ENCODE data around the gene AP1G1. TPM values are rescaled to one million over a fixed set of nuclear protein-coding genes. Genes with fewer than 3 reads are reported as not detected.

AP1G1 gene
- polyA plus RNA-seq = 65.2 TPM
- long read RNA-seq, donor 1, partial matches to known transcripts = 5 of 5 reads
- long read RNA-seq, donor 1, other reads (novel, unspliced or antisense) = 0 of 5 reads
- long read RNA-seq, donor 2, full-length matches to known transcripts = 1 of 31 reads
- long read RNA-seq, donor 2, partial matches to known transcripts = 30 of 31 reads
- long read RNA-seq, donor 2, other reads (novel, unspliced or antisense) = 0 of 31 reads
- long read RNA-seq, donor 3 = 0 reads
- long read RNA-seq, donor 4 = 0 reads
- long read RNA-seq, donor 5, full-length matches to known transcripts = 4 of 4 reads
- long read RNA-seq, donor 5, partial matches to known transcripts = 0 of 4 reads
- long read RNA-seq, donor 5, other reads (novel, unspliced or antisense) = 0 of 4 reads
- long read RNA-seq, donor 6, full-length matches to known transcripts = 2 of 2 reads
- long read RNA-seq, donor 6, partial matches to known transcripts = 0 of 2 reads
- long read RNA-seq, donor 6, other reads (novel, unspliced or antisense) = 0 of 2 reads
- long read RNA-seq, donor 7, partial matches to known transcripts = 0 of 1 reads
- long read RNA-seq, donor 7, other reads (novel, unspliced or antisense) = 0 of 1 reads
- long read RNA-seq, donor 8, full-length matches to known transcripts = 3 of 14 reads
- long read RNA-seq, donor 8, partial matches to known transcripts = 11 of 14 reads
- long read RNA-seq, donor 8, other reads (novel, unspliced or antisense) = 0 of 14 reads
- long read RNA-seq, donor 9, full-length matches to known transcripts = 1 of 1 reads
- long read RNA-seq, donor 9, partial matches to known transcripts = 0 of 1 reads
- long read RNA-seq, donor 9, other reads (novel, unspliced or antisense) = 0 of 1 reads
- long read RNA-seq, donor 10, full-length matches to known transcripts = 2 of 2 reads
- long read RNA-seq, donor 10, partial matches to known transcripts = 0 of 2 reads
- long read RNA-seq, donor 10, other reads (novel, unspliced or antisense) = 0 of 2 reads
- long read RNA-seq, donor 11, full-length matches to known transcripts = 2 of 2 reads
- long read RNA-seq, donor 11, partial matches to known transcripts = 0 of 2 reads
- long read RNA-seq, donor 11, other reads (novel, unspliced or antisense) = 0 of 2 reads

DNA sequence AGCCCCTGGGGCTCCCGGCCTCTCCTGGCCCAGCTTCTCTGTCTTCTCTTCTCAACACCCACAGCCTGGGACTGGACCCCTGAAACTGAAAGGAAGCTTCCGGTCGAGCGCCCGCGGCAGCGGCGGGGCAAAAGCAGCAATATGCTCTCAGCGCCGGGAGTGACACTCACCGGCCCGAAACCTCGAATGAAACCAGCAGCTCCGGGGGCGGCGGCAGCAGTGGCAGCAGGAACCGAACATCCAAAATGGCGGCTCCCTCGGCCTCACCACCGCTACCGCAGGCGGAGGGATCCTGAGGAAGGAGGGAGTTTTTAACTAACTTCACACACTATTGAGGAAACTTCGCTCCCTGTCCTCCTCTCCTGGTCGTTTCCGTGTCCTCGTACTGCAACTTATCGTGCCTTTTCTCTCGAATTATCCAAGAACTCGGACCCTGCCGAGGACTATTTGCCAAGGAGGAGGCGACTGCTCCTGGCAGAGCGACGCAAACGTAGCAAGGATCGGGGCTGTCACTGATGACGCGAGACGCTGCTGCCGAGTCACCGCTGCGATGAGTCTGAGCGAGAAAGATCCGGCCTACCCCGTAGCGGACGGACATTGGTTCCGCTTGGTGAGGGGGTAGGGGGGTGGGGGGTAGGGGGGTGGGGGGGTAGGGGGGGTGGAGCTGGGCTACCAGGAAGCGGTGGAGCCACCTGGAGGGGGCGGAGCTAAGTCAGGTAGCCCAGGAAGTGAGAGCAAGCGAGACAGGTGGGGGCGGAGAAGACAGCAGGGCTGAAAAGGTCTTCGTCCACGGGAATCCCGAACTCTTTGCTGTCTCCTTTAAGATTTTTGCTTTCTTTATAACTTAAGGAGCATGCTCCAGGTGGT, at the start of gene AP1G1:
Gene AP1G1, minus strand, starts transcription at position 242 of the 867 bp plus-strand sequence. CDS start 19,355 bp downstream, outside the sequence.
- WGBS (ENCODE audit: insufficient coverage, low lambda C conversion rate) = no CpG with 5 or more reads among the region's 54 CpGs
- Histone ChIP-seq H3K4me3 (ENCODE audit: low read length) (peak within 1 kb of the TSS; percentile 100), H3K4me1 (ENCODE audit: control insufficient read depth, insufficient read depth, low read length) (peaks cover 10% of the 10 kb centered on the region)

DNA sequence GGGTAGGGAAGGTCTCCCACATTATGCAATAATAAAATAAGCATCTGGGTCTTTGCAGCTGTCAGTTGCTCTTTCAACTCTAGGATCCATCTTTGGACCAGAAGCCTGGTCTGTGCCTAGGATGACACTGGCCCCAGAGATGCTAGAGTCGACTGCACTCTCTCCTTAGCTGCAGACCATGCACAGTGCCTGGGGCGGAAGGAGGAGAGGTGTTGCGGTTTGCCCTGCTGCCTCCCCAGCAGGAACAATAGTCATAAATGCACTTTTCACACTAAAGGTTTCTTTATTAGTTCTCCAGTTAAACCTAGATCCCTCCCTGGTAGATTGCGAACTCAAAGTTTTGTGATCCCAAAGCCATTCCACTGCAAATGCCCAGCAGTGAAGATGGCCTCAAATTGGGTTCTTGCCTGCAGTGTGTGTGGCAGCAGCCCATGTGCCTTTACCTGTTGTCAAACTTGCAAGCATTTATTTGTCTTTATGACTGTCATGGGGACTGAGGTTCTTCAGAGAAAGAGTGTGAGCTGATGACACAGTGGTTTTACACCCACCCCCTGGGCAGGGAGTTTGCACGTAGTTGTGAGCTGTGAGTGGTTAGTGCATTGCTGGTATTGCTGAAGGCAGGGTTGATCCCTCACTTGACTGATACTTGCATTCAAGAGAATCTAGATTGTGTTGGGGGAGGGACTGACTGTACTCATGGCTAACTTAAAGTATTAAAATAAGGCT, 47.5 kb upstream of the AP1G1 start:
- 100% methylated on average over 1 of the region's 5 CpGs for WGBS (ENCODE audit: insufficient coverage, low lambda C conversion rate)
- H3K27ac ChIP-seq (ENCODE audit: low read length) = no peak overlapping the region
- no peak overlapping the region for H3K4me3 ChIP-seq (ENCODE audit: low read length)
- no peak for DNase-seq
- H3K27me3 ChIP-seq (ENCODE audit: control insufficient read depth, insufficient read depth, low read length) = no peaks in the 10 kb centered on the region
- no peaks in the 10 kb centered on the region for H3K9me3 ChIP-seq (ENCODE audit: control insufficient read depth, low read depth, low read length)
- peaks cover 6% of the 10 kb centered on the region for H3K4me1 ChIP-seq (ENCODE audit: control insufficient read depth, insufficient read depth, low read length)
- peaks cover 52% of the 10 kb centered on the region for H3K36me3 ChIP-seq (ENCODE audit: control insufficient read depth, insufficient read depth, low read length)

More for the DNA sequence above, at the start of gene AP1G1:
- Histone ChIP-seq H3K36me3 (ENCODE audit: control insufficient read depth, insufficient read depth, low read length) (peaks cover 5% of the 10 kb centered on the region), H3K27me3 (ENCODE audit: control insufficient read depth, insufficient read depth, low read length) (no peaks in the 10 kb centered on the region), H3K27ac (ENCODE audit: low read length) (peak within 1 kb of the TSS; percentile 100), H3K9me3 (ENCODE audit: control insufficient read depth, low read depth, low read length) (no peaks in the 10 kb centered on the region)
- DNase-seq = peak; percentile 98 to 99

DNA sequence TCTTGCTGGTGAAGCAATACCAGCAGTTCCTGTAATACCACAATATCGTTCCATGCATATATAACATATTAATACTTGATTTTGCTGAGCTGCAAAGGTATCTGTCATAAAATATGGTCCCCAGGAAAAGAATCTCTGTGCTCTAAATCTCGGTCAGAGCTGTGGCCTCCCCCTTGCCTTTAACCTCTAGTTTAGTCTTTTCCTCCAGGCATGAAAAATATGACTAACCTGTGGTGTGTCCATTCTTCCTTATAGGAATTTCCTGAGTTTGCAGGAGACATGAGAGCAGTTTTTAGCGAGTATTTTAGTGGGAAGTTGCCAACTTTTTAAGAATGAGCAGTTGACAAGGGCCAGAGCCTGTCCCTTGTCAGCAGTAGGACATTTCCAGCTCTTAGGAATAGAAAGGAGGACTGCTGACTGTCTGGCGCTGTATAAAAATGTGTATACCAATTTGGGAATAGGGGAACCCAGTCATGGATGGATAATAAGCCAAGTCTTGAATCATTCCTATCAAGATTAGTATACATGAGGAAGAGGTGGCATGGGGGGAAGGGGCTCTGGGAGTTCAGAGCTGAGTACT, 45.8 kb upstream of the AP1G1 start:
- no peaks in the 10 kb centered on the region for H3K9me3 ChIP-seq (ENCODE audit: control insufficient read depth, low read depth, low read length)
- no peaks in the 10 kb centered on the region for H3K27me3 ChIP-seq (ENCODE audit: control insufficient read depth, insufficient read depth, low read length)
- peaks cover 6% of the 10 kb centered on the region for H3K4me1 ChIP-seq (ENCODE audit: control insufficient read depth, insufficient read depth, low read length)
- H3K27ac ChIP-seq (ENCODE audit: low read length) = no peak overlapping the region
- no peak for DNase-seq
- H3K36me3 ChIP-seq (ENCODE audit: control insufficient read depth, insufficient read depth, low read length) = peaks cover 55% of the 10 kb centered on the region
- no peak overlapping the region for H3K4me3 ChIP-seq (ENCODE audit: low read length)
- no CpG with 5 or more reads among the region's 4 CpGs for WGBS (ENCODE audit: insufficient coverage, low lambda C conversion rate)

DNA sequence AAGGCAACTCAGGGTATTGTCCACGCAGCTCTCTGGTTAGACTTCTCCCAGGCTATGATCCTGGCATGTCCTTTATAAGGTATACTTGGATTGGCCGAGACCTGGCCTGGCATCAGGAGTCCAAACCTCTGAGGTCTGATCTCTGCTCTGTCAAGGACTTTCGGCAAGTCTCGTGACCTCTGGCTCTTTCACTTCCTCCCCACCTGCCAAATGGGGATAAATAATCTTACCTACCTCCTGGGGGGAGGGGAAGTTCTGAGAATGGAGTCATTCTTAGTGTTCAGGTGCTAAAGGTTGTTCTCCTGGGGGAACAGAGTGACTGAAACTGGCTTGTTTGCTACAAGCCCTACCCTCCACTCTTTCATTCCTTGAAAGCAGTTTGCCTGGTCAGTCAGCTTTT, 44.8 kb upstream of the AP1G1 start:
- Histone ChIP-seq H3K27ac (ENCODE audit: low read length) (no peak overlapping the region), H3K4me3 (ENCODE audit: low read length) (no peak overlapping the region), H3K9me3 (ENCODE audit: control insufficient read depth, low read depth, low read length) (no peaks in the 10 kb centered on the region), H3K27me3 (ENCODE audit: control insufficient read depth, insufficient read depth, low read length) (no peaks in the 10 kb centered on the region), H3K4me1 (ENCODE audit: control insufficient read depth, insufficient read depth, low read length) (peaks cover 4% of the 10 kb centered on the region), H3K36me3 (ENCODE audit: control insufficient read depth, insufficient read depth, low read length) (peaks cover 62% of the 10 kb centered on the region)
- DNase-seq = peak; percentile 24 to 60
- WGBS (ENCODE audit: insufficient coverage, low lambda C conversion rate) = no CpG with 5 or more reads among the region's 4 CpGs

DNA sequence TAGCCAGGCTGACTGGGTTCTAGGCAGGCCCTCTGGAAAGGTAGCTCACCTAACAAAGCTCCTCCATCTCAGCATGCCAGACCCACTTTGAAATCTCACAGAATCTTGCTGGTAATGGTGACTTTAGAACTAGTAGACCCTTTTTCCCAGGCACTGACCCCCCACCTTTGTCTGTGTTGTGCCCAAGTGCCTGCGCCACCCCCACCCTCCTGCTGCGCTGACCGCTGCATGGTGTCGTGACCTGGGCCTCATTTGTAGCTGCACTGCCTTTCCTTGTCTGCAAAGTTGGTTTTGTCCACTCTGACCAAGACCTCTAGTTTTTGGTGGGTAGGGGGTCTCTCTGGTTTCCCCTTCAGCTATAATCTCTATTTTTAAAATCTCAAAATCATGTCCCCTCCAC, 43.9 kb upstream of the AP1G1 start:
- Histone ChIP-seq H3K27me3 (ENCODE audit: control insufficient read depth, insufficient read depth, low read length) (no peaks in the 10 kb centered on the region), H3K27ac (ENCODE audit: low read length) (no peak overlapping the region), H3K4me1 (ENCODE audit: control insufficient read depth, insufficient read depth, low read length) (peaks cover 4% of the 10 kb centered on the region), H3K4me3 (ENCODE audit: low read length) (no peak overlapping the region), H3K36me3 (ENCODE audit: control insufficient read depth, insufficient read depth, low read length) (peaks cover 65% of the 10 kb centered on the region), H3K9me3 (ENCODE audit: control insufficient read depth, low read depth, low read length) (no peaks in the 10 kb centered on the region)
- no CpG with 5 or more reads among the region's 4 CpGs for WGBS (ENCODE audit: insufficient coverage, low lambda C conversion rate)
- no peak for DNase-seq

DNA sequence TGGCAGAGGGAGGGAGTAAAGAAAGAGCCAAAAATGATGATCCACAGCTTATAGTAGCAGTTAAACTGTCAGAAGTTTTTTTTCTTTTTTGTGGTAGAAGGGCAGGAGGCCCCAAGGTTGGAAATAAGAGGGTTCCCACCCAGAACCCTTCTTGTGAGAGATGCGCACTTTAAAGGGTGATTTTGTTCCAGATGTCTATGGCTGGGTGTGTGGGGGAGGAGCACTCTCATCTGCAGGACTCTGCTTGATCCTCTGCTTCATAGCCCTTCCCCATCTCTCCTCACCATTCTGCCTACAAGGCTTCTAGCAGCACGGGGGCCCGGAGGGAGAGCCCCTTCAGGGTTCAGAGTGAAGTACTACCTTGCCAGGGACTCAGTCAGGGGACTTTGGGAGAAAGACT, 43.5 kb upstream of the AP1G1 start:
- WGBS (ENCODE audit: insufficient coverage, low lambda C conversion rate) = no CpG with 5 or more reads among the region's 3 CpGs
- no peak overlapping the region for H3K27ac ChIP-seq (ENCODE audit: low read length)
- no peaks in the 10 kb centered on the region for H3K27me3 ChIP-seq (ENCODE audit: control insufficient read depth, insufficient read depth, low read length)
- peaks cover 6% of the 10 kb centered on the region for H3K4me1 ChIP-seq (ENCODE audit: control insufficient read depth, insufficient read depth, low read length)
- DNase-seq = no peak
- no peaks in the 10 kb centered on the region for H3K9me3 ChIP-seq (ENCODE audit: control insufficient read depth, low read depth, low read length)
- no peak overlapping the region for H3K4me3 ChIP-seq (ENCODE audit: low read length)
- H3K36me3 ChIP-seq (ENCODE audit: control insufficient read depth, insufficient read depth, low read length) = peaks cover 65% of the 10 kb centered on the region

DNA sequence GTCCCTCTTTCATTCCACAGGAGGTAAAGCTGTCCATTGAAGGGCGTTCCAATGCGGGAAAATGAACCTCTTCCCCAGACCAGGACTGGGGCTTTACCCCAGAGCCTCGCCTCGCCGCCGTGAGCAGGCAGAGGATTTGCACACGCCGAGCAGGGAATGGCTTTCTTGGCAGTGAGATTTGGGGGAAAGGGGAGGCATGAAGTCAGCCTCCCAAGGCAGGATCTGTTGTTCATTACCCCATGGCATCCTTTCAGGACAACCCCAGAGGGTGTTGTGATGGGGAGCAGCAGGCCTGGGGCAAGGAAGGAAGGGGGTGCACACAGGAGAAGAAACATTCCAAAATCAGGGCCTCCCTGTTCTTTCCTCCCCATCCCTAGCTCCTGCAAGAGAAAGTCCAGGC, 43.1 kb upstream of the AP1G1 start:
- Histone ChIP-seq H3K9me3 (ENCODE audit: control insufficient read depth, low read depth, low read length) (no peaks in the 10 kb centered on the region), H3K36me3 (ENCODE audit: control insufficient read depth, insufficient read depth, low read length) (peaks cover 65% of the 10 kb centered on the region), H3K4me3 (ENCODE audit: low read length) (no peak overlapping the region), H3K4me1 (ENCODE audit: control insufficient read depth, insufficient read depth, low read length) (peaks cover 10% of the 10 kb centered on the region), H3K27me3 (ENCODE audit: control insufficient read depth, insufficient read depth, low read length) (no peaks in the 10 kb centered on the region), H3K27ac (ENCODE audit: low read length) (no peak overlapping the region)
- no CpG with 5 or more reads among the region's 8 CpGs for WGBS (ENCODE audit: insufficient coverage, low lambda C conversion rate)
- no peak for DNase-seq

DNA sequence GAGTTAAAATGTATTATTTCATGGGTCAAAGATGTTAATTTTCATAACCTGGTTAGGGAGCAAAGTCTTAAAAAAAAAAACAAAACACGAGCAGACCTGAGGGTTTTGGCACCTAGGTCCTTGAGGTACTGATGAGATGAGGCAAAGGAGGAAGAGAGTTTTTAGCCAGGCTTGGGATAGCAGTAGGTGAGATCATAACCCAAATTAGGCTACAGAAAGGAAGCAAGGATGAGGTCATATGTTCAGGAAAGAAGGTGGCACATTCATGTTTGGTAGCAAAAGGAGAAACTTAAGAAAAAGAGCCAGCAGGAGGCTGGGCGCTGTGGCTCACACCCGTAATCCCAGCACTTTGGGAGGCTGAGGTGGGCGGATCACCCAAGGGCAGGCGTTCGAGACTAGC, 40.0 kb upstream of the AP1G1 start:
- no peak for DNase-seq
- peaks cover 47% of the 10 kb centered on the region for H3K36me3 ChIP-seq (ENCODE audit: control insufficient read depth, insufficient read depth, low read length)
- H3K9me3 ChIP-seq (ENCODE audit: control insufficient read depth, low read depth, low read length) = no peaks in the 10 kb centered on the region
- H3K27me3 ChIP-seq (ENCODE audit: control insufficient read depth, insufficient read depth, low read length) = no peaks in the 10 kb centered on the region
- H3K4me1 ChIP-seq (ENCODE audit: control insufficient read depth, insufficient read depth, low read length) = peaks cover 8% of the 10 kb centered on the region
- 100% methylated on average over 1 of the region's 6 CpGs for WGBS (ENCODE audit: insufficient coverage, low lambda C conversion rate)
- H3K27ac ChIP-seq (ENCODE audit: low read length) = no peak overlapping the region
- H3K4me3 ChIP-seq (ENCODE audit: low read length) = no peak overlapping the region

DNA sequence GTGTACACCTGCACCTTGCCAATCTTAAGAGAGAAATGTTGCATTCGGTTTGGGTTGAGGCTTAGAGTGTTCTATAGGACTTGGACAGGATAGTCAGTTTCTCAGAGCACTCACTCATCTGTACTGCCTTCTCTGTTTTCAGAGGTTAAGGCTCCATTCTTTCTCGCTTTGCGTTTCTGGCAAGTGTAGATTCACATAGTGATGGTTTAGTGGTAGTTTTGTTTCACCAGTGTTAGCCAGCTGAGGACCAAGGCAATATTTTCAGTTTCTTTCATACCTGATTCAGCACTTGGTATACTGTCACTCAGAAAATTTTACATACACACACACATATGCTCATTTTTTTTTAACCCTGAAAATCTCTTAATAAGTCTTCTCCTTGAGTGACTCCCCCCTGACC, 38.5 kb upstream of the AP1G1 start:
- WGBS (ENCODE audit: insufficient coverage, low lambda C conversion rate) = no CpG with 5 or more reads among the region's 3 CpGs
- peaks cover 7% of the 10 kb centered on the region for H3K4me1 ChIP-seq (ENCODE audit: control insufficient read depth, insufficient read depth, low read length)

More for the DNA sequence above, 38.5 kb upstream of the AP1G1 start:
- peaks cover 37% of the 10 kb centered on the region for H3K36me3 ChIP-seq (ENCODE audit: control insufficient read depth, insufficient read depth, low read length)
- H3K27ac ChIP-seq (ENCODE audit: low read length) = peak overlapping the region; percentile 71
- H3K27me3 ChIP-seq (ENCODE audit: control insufficient read depth, insufficient read depth, low read length) = no peaks in the 10 kb centered on the region
- peak overlapping the region; percentile 100 for H3K4me3 ChIP-seq (ENCODE audit: low read length)
- no peak for DNase-seq
- H3K9me3 ChIP-seq (ENCODE audit: control insufficient read depth, low read depth, low read length) = no peaks in the 10 kb centered on the region

All from large intestine (tissue), 12 donors.